IPS DF 6.9 (cell line): ENCODE measurements around the gene NOP53.

Source experiments
- DNase-seq: peaks from one replicate; pipeline ENCODE4 v3.0.0-alpha.2; 2013; ENCODE audit warnings: low read depth, low spot score
- H3K27ac ChIP-seq: one replicate; pipeline ENCODE4 v1.5.1; 2013; ENCODE audit warnings: low read length, control low read depth
- H3K27me3 ChIP-seq: 2 replicates; pipeline ENCODE4 v1.6.1; 2013; ENCODE audit warnings: mild to moderate bottlenecking, low read length; ENCODE audit not compliant: control insufficient read depth, insufficient read depth
- H3K36me3 ChIP-seq: 2 replicates; pipeline ENCODE4 v1.6.1; 2013; ENCODE audit warnings: low read length; ENCODE audit not compliant: control insufficient read depth, insufficient read depth
- H3K4me1 ChIP-seq: 2 replicates; pipeline ENCODE4 v1.6.1; 2013; ENCODE audit warnings: low read length; ENCODE audit not compliant: control insufficient read depth, insufficient read depth
- H3K4me3 ChIP-seq: 2 replicates; pipeline ENCODE4 v1.5.1; 2013; ENCODE audit warnings: mild to moderate bottlenecking, low read length
- H3K9me3 ChIP-seq: 2 replicates; pipeline ENCODE4 v1.6.1; 2013; ENCODE audit warnings: low read length, inconsistent platforms; ENCODE audit not compliant: control insufficient read depth, insufficient read depth
- WGBS: extraction: QIAGEN DNeasy Blood & Tissue Kit; methylation state at CpG from one replicate; pipeline ENCODE4 v1.1.7; 2013; ENCODE audit warnings: mixed read lengths, missing lambda C conversion rate; ENCODE audit not compliant: insufficient read length, insufficient coverage; 5-methylcytosine and 5-hydroxymethylcytosine counted together

NOP53 gene

DNA sequence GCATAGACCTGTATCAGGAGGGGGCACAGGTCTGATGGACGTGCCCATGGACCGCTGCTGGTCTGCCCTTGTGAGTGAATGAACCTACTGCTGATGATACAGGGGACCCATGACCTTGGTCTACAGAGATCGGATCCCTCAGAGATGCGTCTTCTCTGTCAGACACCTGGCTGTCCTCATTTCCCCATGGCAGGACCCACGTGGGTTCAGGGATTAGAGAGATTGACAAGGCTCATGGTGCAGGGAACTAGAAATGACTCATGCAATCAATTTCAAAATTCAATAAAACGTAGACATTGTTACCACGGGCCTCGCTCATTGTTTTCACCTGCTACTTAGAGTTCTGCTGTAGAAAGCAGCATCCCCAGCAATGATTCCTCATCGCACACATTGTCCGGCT lies 60.0 kb downstream of the NOP53 start:
- H3K4me1 ChIP-seq: no peaks in the 10 kb centered on the region
- DNase-seq: no peak
- WGBS: no CpG with 5 or more reads among the region's 10 CpGs
- H3K27ac ChIP-seq: no peak overlapping the region
- no peak overlapping the region for H3K4me3 ChIP-seq
- H3K27me3 ChIP-seq: no peaks in the 10 kb centered on the region
- no peaks in the 10 kb centered on the region for H3K9me3 ChIP-seq
- no peaks in the 10 kb centered on the region for H3K36me3 ChIP-seq

DNA sequence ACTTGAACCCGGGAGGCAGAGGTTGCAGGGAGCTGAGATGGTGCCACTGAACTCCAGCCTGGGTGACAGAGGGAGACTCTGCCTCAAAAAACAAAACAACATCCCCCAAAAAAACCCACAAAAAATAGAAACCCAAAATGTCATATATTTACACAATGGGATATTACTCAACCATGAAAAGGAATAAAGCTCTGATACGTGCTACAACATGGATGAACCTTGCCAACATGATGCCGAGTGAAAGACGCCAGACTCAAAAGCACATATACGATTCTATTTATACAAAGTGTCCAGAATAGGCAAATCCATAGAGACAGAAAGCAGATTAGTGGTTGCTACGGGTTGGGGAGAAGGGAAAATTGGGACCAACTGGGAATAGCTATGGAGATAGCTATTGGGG lies 61.1 kb downstream of the NOP53 start:
- no peaks in the 10 kb centered on the region for H3K4me1 ChIP-seq
- H3K4me3 ChIP-seq: no peak overlapping the region
- no CpG with 5 or more reads among the region's 6 CpGs for WGBS
- no peak for DNase-seq
- H3K9me3 ChIP-seq: no peaks in the 10 kb centered on the region
- H3K27me3 ChIP-seq: no peaks in the 10 kb centered on the region
- H3K27ac ChIP-seq: no peak overlapping the region
- H3K36me3 ChIP-seq: no peaks in the 10 kb centered on the region
